ENCODE measurements around the gene POU2F3.

Gene POU2F3

GRCh38 chr11:120210626-120211521 is 29.1 kb upstream of the POU2F3 start, which contains the start of gene OAF:
OAF (plus strand) TSS chr11:120211032; CDS start chr11:120211280, 248 bp downstream.
- DNase-seq = peak; percentile 91

- DNase-seq = peak; percentile 52
These were observed 28.2 kb upstream of the POU2F3 start for GRCh38 chr11:120211522-120212258.

- no peak for DNase-seq
These were observed 27.6 kb upstream of the POU2F3 start for GRCh38 chr11:120212259-120212878.

DNA sequence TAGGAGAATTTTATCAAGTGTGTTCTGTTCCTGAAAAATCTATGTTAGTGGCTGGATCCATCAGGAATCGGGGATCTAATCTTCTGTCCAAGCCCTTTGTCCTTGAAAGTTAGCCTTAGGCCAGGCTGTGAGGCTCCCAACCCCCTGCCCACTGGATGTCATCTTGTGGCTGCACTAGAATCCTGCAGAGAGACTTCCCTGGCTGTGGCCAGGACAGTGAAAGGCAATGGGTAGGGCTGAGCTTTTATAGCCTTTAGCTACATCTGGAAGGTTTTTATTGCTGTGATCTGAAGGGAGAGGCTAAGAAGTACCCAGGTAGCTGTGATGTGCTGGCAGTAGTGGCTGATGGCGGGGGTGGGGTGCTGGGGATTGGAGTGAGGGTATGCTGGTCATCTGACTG is 27.0 kb upstream of the POU2F3 start:
- no peak for DNase-seq

- DNase-seq = no peak
These were observed 25.4 kb upstream of the POU2F3 start for GRCh38 chr11:120214581-120214980.

DNA sequence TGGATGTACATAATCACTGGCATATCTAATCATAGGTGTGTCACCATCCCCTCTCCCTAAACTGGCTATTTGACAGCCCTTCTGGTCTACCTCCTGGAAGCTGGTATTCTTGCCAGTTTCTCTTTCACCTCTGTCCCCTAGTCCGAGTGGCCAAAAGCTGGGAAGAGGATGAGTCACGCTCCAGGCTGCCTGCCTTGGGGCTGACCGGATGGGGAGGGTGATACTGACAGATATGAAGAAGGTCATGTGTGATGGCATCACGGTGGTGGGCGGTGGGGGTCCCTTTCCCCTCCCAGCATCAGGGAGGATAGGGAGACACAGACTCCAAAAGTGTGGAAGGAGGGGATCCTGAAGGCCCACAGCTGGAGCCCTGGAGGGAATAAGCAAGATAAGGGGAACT is 24.3 kb upstream of the POU2F3 start:
- no peak for DNase-seq

GRCh38 chr11:120216426-120217102 is 23.4 kb upstream of the POU2F3 start:
- no peak for DNase-seq

DNA sequence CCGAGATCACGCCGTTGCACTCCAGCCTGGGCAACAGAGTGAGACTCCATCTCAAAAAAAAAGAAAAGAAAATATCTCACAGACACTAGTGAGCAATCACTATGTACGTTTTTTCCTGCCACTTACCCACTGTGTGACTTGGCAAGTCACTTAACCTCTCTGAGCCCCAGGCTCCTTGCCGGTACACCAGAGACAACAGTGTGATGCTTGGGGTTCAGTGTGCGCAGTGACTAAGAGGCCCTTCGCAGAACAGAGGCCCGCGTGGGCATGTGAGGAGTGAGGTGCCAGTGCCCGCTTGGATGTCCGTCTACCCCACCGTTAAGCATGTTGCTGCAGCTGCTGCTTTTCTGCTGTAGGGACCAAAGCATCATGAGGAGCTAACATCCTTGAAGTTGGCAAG is 22.4 kb upstream of the POU2F3 start:
- DNase-seq = no peak

DNA sequence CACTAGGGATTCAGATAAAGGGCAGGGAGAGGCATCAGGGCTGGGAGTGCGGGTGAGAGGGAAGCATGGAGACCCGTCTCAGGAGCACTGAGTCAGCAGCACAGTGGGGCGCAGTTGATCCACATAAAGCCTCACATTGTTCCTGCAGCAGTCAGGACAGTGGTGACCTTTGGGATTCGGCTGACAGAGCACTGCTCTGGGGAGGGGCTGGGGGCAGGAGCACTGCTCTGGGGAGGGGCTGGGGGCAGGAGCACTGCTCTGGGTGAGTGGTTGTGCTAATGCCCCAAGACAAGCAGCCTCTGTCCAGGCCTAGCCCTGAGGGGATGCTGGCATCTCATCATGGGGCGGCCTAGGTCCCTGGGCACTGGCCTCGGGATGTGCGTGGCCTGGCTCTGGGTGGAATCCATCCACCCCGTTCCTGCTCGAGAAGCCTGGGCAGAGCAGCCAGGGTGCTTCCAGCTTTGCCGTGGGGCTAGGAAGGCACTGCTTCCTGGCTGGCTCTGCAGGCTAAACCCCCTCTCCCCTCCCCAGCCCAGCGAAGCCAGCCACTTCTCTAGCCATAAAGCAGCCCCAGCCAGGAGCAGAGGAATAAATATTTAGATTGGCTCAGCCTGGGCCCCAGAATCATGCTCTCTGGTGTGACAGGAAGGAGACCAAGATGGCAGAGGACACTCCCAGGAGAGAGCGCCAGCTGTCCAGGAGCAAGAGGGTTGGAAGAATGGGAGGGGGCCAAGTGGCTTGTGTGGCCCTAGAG is 21.8 kb upstream of the POU2F3 start:
- no peak for DNase-seq

DNA sequence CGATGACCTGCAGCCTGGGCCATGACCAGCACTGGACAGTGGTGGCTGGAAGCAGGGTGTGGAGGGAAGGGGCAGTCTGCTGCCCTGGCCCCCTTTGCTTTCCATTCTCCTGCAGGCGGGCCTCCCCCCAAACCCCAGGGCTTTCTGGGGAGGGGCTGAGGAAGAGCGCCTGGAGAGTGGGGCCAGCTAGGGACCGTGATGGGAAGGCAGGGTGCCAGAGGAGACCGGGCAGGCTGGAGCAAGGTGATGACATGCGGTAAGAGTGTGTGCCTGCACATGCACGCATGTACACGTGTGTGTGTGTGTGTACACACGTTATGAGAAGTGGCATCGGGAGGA is 21.3 kb upstream of the POU2F3 start:
- DNase-seq = no peak

DNA sequence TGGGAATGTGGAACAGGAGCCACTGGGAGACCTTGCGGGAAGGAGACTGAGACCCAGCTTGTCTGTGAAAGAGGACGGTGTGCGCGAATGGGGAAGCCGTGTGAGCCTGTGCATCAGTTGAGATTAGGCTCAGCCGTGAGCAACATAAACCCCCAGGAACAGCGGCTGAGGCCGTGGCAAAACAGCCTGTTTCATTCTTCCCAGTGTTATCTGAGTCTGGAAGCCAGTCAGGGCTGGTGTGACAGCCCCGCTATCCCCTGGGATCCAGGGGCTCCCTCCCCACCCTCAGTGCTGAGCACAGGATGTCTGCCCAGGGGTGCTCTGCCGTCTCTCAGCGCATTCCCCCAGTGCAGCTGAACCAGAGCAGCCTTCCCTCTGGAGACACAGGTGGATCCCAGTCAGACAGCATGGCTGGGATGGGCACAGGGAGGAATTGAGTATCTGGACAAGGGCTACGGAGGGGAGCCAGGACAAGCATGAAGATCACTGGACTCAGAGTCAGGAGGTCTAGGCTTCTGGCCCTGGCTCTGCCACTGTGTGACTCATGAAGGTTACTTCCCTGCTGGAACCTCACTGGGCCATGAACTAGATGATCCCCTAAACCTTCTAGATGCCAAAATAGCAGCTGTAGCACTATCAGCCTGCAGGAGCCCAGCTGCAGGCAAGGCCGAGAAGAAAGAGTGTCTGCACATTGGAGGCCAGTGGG is 20.6 kb upstream of the POU2F3 start:
- DNase-seq = no peak

DNA sequence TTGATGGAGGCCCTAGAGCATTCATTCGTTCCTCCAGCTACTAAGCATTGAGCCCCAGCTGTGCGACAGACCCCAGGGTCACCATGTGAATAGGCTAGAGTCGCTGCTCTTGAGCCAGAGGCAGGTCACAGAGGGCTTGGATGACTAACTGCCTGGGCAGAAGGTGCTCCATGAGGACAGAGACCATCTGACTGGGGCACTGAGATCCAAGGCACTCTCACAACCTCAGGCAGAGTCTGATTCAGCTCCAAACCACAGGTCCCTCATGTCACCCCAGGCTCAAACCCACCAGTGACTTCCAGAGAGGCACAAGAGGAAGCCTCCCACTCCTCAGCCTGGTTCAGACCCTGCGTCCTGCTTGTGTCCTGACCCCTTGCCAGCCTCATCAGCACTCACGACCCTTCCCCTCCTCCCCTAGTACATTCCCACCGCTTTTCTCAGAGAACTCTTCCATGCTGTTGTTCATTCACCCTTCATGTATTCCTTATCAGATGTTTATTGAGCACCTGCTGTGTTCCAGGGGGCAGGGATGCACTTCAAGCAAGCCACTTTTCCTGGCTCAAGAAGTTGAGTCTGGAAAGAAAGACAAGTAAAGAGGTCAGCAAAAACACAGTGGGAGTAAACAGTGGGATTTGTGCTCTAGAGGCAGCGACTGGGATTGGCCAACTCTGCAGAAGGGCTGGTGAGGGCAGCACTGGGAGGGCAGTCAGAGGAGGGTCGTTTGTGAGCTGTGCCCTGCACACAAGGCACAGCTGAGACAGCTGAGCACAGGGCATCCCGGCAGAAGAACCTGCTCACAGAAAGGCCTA is 19.8 kb upstream of the POU2F3 start:
- no peak for DNase-seq

DNA sequence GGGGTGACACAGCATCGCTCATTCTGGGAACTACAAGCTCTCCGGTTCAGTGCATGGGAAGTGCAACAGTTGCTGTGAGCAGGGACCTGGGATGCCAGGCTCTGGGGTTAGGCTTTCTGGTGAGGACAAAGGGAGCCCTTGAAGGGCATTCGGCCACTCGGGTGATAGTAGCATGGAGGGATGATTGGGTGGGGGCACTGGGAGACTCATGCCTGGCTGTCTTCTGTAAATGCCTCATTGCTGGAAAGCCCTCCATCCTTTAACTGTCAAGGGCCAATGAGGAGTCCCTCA is 19.2 kb upstream of the POU2F3 start:
- DNase-seq = no peak

GRCh38 chr11:120221115-120221752 is 18.7 kb upstream of the POU2F3 start:
- DNase-seq = no peak

DNA sequence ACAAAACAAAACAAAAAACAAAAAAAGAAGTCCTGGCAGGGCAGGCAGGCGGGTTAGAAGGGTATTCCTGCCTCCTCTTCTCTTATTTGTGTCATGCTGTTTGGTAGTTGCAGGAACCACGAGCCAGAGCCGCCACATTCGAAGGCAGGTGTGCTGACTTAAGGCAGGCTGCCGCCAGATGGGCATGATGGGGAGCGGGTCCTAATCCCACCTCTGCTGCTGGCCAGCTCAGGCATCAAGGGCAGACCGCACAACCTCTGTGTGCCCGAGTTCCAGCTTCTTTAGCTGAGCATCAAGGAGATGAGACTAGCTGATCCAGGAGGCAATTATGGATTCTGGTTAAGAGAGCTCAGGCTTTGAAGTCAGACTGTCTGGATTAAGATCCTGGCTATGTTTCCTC is 17.0 kb upstream of the POU2F3 start:
- no peak for DNase-seq

DNA sequence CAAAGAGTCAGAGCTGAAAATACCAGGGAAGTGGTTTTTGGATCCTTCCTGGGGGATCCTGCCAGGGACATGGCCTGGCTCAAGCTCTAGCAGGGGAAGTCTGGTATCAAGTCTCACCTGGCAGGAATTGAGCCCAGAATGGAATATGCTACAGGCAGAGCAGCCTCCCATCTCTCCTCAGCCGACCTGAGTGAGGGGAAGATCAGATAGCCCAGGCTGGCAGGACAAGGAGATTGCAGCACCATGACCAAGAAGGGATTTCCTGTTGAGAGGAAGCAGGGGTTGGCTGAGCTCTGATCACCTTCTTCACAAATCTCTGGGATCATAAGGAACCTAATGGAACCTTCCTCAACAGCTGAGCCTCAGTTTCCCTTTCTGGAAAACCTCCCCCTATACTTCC is 16.1 kb upstream of the POU2F3 start:
- no peak for DNase-seq

DNA sequence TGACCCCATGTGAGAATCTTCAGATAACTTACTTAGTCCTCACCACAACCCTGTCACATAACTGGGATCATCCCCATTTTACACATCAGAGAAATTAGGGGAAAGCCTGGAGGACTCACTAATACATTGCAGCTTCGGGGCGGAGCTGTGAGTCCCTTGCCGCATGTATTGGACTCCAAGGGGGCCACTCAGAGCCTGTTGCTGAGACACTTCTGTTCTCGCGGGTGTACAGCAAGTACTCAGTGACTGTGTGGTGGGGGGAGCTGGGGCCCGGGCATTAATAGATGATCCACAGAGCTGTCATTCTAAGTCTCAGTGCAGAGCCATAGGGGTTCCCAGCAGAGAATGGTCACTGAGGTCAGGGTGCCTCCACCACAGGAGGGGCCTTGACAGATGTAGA is 15.6 kb upstream of the POU2F3 start:
- no peak for DNase-seq

GRCh38 chr11:120224972-120225909 is 14.7 kb upstream of the POU2F3 start:
- DNase-seq = peak; percentile 52

DNA sequence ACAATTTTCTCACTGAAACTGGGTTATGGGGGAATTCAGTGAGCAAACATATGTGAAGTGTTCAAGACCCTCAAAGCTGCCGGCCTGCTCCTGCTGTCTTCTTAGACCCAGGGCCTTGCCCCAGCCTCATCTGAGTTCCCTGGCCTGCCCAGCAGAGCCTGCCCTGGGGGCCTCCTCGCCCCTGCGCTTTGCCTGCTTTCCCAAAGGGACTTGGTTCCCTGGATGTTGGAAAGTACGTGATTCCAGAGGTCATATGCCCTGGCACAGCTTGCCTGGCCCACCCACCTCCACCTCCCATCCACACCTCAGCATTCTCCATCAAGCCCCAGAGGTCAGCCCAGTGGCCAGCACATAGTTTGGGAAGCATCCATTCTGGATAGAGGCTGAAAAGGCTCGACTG is 13.7 kb upstream of the POU2F3 start:
- no peak for DNase-seq
